Measurements from ENCODE around the gene LPA.

LPA gene

DNA sequence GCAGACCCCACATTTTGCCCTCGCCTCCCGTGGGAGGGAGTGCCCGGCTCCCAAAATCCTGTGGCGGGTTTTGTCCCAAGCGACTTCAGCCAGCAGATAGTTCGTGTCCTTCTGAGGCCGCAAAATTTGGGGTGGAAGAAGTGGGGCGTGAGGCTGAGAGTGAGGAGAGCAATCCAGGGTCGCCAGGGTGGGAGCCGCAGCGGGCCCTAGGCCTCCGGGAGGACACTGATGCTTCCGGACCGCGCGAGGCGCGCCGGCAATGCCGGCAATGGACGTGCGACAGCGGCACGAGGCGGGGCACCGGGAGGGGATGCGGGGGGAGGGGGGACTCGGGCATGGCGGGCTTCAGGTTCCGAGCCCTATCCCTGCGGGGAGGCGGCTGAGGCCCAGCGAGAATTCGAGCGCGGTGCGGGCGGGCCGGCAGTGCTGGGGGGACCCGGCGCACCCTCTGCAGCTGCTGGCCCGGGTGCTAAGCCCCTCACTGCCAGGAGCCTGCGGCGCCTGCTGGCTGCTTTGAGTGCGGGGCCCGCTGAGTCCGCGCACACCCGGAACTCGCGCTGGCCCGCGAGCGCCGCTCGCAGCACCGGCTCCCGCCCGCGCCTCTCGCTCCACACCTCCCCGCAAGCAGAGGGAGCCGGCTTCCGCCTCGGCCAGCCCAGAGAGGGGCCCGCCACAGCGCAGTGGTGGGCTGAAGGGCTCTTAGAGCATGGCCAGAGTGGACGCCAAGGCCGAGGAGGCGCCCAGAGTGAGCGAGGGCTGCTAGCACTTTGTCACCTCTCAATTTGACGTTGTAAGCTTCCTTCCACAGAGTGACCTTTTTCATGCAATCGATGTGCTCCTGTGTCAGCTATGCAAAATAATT lies 143.8 kb downstream of the LPA start:
- in situ Hi-C loops (cut with MboI; ENCODE audit: low sequenced_read_pairs) = no loop called here

GRCh38 chr6:160519603-160520042 lies 144.5 kb downstream of the LPA start:
- in situ Hi-C loops (cut with MboI; ENCODE audit: low sequenced_read_pairs) = no loop called here

DNA sequence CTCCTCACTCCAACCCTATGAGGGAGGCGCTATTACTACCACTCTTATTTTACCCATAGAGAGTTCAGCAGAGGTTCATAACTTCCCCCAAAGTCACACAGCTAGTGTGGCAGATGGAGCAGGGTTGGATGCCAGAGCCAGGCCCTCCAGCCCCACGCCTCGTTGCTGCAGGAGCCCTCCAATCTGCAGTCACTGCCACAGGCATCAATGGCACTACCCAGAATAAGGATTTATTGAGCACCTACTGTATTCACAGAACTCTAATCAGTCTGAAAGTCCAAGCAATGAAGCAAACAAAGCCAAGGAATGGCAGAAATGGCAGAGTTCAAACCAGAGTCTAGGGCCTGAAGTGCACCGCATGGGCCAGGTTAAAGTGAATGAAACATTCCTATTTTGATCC lies 144.9 kb downstream of the LPA start:
- in situ Hi-C loops (cut with MboI; ENCODE audit: low sequenced_read_pairs) = no loop called here

- in situ Hi-C loops (cut with MboI; ENCODE audit: low sequenced_read_pairs) = no loop called here
These were observed 150.2 kb downstream of the LPA start for GRCh38 chr6:160513836-160514235.

DNA sequence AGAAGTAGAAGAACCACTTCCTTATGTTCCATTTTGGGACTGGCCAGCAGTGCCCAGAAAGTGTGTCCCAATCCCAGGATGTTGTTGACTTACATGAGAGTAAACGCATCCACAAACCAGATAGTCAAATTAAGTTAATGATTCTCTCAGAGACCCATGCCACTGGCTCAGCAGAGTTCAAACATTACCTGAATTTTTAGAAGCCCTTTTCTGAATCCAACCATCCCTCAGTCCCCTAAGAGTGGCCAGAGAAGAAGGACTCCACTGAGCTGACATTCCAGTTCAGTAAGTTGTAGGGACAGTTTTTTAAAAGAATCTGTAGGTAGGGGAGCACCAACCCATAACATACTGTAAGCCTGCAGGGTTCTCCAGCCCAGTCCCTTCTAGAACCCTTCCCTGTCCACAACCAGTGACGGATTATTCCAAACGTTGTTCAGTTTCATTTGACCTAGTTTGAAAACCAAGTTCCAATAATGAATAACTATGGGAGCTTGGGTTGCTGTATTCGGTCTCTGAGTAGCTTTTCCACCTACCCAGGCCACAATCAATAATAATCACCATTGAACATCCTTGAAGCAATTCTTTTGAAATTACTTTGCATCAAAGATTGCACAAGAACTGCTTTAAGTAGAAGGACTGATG lies 153.0 kb downstream of the LPA start:
- in situ Hi-C loops (cut with MboI; ENCODE audit: low sequenced_read_pairs) = no loop called here

DNA sequence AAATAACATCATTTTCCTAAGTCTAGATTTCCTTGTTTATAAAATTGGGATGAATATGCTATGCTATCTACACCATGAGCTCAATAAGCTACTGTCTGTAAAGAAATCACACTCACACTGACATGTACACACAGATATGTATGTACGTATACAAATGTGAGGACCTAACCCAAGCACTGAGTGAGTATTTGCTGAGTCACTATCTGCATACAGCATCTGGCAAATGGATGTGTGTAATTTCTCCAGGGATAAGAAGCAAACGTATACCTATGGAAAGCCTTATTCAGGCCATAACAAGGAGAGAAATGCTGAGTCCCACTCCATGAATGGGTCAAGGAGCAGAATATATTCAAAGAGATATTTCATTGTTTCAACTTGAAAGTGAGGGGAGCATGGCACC lies 153.9 kb downstream of the LPA start:
- in situ Hi-C loops (cut with MboI; ENCODE audit: low sequenced_read_pairs) = no loop called here

- in situ Hi-C loops (cut with MboI; ENCODE audit: low sequenced_read_pairs) = no loop called here
These were observed 154.5 kb downstream of the LPA start for GRCh38 chr6:160509610-160510009.

DNA sequence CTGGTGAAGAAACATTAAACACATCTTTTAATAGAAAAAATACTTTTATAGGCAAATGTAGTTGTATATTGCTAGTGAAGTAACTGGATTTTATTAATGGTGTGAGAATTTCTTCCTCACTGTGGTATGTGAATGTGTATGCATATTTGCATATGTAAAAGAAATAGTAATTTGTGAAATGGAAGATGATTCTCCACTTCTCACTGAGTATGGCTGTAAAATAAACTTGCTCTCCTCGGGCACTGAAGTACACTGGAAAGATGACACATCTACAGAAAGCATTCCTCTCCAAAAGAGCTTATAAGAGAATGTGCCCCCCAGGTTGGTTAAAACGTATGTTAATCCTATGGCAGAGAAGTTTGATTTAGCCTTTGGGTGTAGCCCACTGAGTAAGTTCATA lies 155.5 kb downstream of the LPA start:
- in situ Hi-C loops (cut with MboI; ENCODE audit: low sequenced_read_pairs) = no loop called here

DNA sequence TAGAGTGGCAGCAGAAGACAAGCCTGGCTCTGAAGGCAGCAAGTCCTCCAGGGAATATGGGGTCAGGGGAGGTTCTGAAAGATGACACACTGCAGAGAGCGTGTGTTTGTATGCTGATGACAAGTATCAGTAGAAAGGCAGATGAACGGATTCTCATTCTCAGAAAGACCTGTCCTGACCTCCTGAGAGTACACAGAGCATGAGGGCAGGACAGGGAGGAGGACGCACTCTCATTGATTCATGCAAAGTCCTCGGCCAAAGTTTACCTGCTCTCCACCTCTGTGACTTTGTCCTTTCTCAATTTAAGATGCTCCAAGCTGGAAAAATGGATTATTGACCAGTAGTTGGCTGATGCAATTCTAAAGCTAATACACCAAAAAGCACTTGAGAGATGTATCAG lies 156.7 kb downstream of the LPA start:
- in situ Hi-C loops (cut with MboI; ENCODE audit: low sequenced_read_pairs) = no loop called here

DNA sequence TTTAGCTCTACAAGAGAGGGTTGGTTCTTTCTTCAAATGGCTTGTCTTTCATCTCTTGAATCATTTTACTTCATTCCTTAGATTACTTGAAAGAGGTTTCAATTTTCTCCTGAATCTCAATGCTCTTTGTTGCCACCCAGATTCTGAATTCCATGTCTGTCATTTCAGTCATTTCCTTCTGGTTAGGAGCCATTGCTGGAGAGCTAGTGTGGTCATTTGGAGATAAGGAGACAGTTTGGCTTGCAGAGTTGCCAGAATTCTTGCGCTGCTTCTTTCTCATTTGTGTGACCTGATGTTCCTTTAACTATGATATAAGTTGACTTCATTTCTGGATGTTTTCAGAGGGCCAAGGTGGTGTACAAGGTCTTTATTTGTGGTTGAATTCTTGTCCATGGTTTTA lies 158.1 kb downstream of the LPA start:
- in situ Hi-C loops (cut with MboI; ENCODE audit: low sequenced_read_pairs) = no loop called here

DNA sequence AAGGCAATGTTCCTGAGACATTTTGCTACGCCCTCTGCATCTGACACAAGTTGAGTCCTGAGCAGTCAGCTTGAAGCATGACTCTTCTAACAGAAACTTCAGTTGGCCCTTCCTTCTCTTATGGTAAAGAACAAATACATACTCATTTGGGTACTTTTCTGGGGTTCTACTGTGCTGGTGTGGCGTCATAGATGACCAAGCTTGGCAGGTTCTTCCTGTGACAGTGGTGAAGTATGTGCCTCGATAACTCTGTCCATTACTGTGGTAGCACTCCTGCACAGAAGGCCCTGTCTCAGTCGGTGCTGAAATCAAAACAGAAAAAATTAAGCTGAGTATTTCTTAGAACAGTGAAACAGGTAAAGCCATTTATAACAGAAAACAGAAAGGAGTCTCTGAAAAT lies 163.4 kb downstream of the LPA start:
- in situ Hi-C loops (cut with MboI; ENCODE audit: low sequenced_read_pairs) = no loop called here

DNA sequence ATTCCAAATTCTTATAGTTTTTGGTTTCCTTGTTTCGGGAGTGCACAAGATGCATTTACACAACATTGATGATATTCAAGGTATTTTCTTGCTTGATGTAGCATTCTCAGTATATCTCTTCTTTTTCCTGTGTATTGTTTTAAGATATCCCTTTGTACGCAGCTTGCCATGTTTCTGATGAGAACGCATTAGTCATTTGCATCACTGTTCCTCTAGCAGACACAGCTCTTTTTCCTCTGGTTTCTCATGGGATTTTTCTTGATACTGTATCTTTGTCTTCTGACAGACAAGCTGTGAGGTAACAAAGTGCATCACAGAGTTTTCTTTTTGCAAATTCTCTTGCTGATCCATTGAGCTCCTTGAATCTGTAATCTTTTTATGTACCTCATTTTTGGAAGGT lies 169.5 kb downstream of the LPA start:
- in situ Hi-C loops (cut with MboI; ENCODE audit: low sequenced_read_pairs) = no loop called here

DNA sequence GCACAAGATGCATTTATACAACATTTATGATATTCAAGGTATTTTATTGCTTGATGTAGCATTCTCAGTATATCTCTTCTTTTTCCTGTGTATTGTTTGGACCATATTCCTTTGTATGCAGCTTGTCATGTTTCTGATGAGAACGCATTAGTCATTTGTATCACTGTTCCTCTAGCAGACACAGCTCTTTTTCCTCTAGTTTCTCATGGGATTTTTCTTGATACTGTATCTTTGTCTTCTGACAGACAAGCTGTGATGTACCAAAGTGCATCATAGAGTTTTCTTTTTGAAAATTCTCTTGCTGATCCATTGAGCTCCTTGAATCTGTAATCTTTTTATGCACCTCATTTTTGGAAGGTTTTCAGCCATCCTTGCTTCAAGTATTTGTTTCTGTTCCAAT lies 175.0 kb downstream of the LPA start:
- in situ Hi-C loops (cut with MboI; ENCODE audit: low sequenced_read_pairs) = no loop called here

GRCh38 chr6:160487116-160487515 lies 177.0 kb downstream of the LPA start:
- in situ Hi-C loops (cut with MboI; ENCODE audit: low sequenced_read_pairs) = no loop called here

Measured in HL-60/S4 (cell line).